HG03432 (cell line): ENCODE results near the gene ARTN.

Experiments
- ATAC-seq: cut with Tn5 transposase; IDR thresholded peaks from one replicate; pipeline ENCODE4 v1.9.1; 2021; ENCODE audit warnings: mild to moderate bottlenecking, moderate library complexity; ENCODE audit not compliant: unreplicated experiment

The ARTN gene

GRCh38 chr1:43970502-43970901, 36.9 kb downstream of the ARTN start:
- ATAC-seq: no peak

GRCh38 chr1:43970911-43971310, 37.3 kb downstream of the ARTN start:
- no peak for ATAC-seq

- no peak for ATAC-seq
Observed at GRCh38 chr1:43971336-43971980, 37.9 kb downstream of the ARTN start.

GRCh38 chr1:43973981-43974442, 40.4 kb downstream of the ARTN start:
- no peak for ATAC-seq

GRCh38 chr1:43974443-43975248, 41.0 kb downstream of the ARTN start, which contains the start of gene ATP6V0B:
TSS of gene ATP6V0B (plus strand) at chr1:43974960. CDS start at chr1:43975041, 81 bp downstream.
- ATAC-seq: peak; percentile 76

GRCh38 chr1:43975249-43975961, 41.8 kb downstream of the ARTN start:
- ATAC-seq: peak; percentile 3

GRCh38 chr1:43976045-43976444, 42.4 kb downstream of the ARTN start:
- ATAC-seq: no peak

- ATAC-seq: no peak
Observed at GRCh38 chr1:43976890-43977289, 43.3 kb downstream of the ARTN start.

GRCh38 chr1:43977376-43978263, 44.0 kb downstream of the ARTN start:
- ATAC-seq: no peak

- no peak for ATAC-seq
Observed at GRCh38 chr1:43978264-43978550, 44.6 kb downstream of the ARTN start.

GRCh38 chr1:43978551-43979260, 45.1 kb downstream of the ARTN start, which contains the start of gene B4GALT2:
TSS of gene B4GALT2 (plus strand) at chr1:43979210. CDS start at chr1:43981161, 1,951 bp downstream.
- no peak for ATAC-seq

GRCh38 chr1:43979261-43979527, 45.6 kb downstream of the ARTN start:
- ATAC-seq: no peak

GRCh38 chr1:43979528-43980254, 46.1 kb downstream of the ARTN start:
- ATAC-seq: no peak

GRCh38 chr1:43980255-43981134, 46.9 kb downstream of the ARTN start:
- ATAC-seq: no peak

GRCh38 chr1:43981135-43981491, 47.5 kb downstream of the ARTN start:
- no peak for ATAC-seq

- no peak for ATAC-seq
Observed at GRCh38 chr1:43981636-43982035, 48.0 kb downstream of the ARTN start.

- ATAC-seq: no peak
Observed at GRCh38 chr1:43982241-43982640, 48.6 kb downstream of the ARTN start.

- no peak for ATAC-seq
Observed at GRCh38 chr1:43982808-43983207, 49.2 kb downstream of the ARTN start.
